A549 (cell line): ENCODE data around the gene OPCML.

ENCODE experiments used
- SMC3 ChIP-seq: fragments of >200 bp; sonication (Bioruptor Twin); formaldehyde crosslinking; IDR thresholded peaks from 3 replicates; pipeline ENCODE4 v1.6.1; 2018; ENCODE audit warnings: inconsistent platforms
- TF ChIP-seq, protein P1 (sequence below): fragments of >200 bp; sonication (Bioruptor Twin); formaldehyde crosslinking; IDR thresholded peaks from 3 replicates; pipeline ENCODE4 v1.5.1; 2016
- TF ChIP-seq, protein P2 (sequence below): IDR thresholded peaks from 2 replicates; pipeline ENCODE4 v1.6.1; 2012
- TF ChIP-seq, protein P3 (sequence below): IDR thresholded peaks from 2 replicates; pipeline ENCODE4 v1.6.1; 2012; ENCODE audit warnings: low read depth, borderline replicate concordance
- TF ChIP-seq, protein P4 (sequence below): fragments of 450-650 bp; IDR thresholded peaks from 2 replicates; pipeline ENCODE4 v1.6.1; 2014; ENCODE audit warnings: antibody characterized with exemption

DNA sequence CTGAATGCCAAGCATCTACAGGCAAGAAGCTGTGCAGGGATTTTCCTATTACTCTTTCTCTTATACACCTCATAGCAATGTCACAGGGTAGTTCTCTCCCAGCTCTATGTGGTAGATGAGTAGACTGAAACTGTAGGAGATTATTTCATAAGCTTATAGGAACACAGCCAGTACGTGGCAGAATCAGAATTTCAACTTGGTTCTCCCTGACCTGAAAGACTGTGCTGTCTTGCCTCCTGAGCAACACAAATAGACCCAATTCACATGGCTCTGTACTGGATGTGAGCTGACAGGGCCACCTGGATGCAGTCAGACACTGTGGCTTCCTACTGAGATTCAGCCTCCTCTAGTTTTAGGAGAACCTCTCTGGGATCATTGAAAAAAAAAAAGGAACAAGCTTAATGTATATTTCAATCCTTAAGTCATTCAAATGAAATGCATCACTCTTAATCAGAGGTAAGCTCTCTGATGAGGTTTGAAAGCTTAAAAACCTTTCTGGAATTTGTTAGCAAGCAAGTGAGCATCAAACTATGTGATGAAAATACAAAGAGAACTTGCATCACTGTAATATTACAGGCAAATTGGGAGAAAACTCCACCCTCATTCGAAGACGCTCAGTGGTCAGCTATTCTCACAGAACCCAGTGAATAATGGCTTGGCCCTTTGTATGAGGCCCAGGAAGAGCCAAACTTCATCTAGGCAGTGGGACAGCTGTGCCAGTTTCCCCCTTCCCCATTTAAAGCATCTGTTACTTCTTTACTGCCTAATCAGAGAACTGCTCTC, 1122.5 kb downstream of the OPCML start:
- no peak for TF ChIP-seq SMC3
- TF ChIP-seq, protein P1, sequence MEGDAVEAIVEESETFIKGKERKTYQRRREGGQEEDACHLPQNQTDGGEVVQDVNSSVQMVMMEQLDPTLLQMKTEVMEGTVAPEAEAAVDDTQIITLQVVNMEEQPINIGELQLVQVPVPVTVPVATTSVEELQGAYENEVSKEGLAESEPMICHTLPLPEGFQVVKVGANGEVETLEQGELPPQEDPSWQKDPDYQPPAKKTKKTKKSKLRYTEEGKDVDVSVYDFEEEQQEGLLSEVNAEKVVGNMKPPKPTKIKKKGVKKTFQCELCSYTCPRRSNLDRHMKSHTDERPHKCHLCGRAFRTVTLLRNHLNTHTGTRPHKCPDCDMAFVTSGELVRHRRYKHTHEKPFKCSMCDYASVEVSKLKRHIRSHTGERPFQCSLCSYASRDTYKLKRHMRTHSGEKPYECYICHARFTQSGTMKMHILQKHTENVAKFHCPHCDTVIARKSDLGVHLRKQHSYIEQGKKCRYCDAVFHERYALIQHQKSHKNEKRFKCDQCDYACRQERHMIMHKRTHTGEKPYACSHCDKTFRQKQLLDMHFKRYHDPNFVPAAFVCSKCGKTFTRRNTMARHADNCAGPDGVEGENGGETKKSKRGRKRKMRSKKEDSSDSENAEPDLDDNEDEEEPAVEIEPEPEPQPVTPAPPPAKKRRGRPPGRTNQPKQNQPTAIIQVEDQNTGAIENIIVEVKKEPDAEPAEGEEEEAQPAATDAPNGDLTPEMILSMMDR, result no peak
- TF ChIP-seq, protein P2, sequence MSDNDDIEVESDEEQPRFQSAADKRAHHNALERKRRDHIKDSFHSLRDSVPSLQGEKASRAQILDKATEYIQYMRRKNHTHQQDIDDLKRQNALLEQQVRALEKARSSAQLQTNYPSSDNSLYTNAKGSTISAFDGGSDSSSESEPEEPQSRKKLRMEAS, result no peak
- TF ChIP-seq, protein P3, sequence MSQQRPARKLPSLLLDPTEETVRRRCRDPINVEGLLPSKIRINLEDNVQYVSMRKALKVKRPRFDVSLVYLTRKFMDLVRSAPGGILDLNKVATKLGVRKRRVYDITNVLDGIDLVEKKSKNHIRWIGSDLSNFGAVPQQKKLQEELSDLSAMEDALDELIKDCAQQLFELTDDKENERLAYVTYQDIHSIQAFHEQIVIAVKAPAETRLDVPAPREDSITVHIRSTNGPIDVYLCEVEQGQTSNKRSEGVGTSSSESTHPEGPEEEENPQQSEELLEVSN, result no peak
- TF ChIP-seq, protein P4, sequence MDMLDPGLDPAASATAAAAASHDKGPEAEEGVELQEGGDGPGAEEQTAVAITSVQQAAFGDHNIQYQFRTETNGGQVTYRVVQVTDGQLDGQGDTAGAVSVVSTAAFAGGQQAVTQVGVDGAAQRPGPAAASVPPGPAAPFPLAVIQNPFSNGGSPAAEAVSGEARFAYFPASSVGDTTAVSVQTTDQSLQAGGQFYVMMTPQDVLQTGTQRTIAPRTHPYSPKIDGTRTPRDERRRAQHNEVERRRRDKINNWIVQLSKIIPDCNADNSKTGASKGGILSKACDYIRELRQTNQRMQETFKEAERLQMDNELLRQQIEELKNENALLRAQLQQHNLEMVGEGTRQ, result no peak
